ENCODE data around the gene WDFY1. TPM values are rescaled to one million over a fixed set of nuclear protein-coding genes. Genes with fewer than 3 reads are reported as not detected.
A peak's percentile ranks its signal among the peaks of the same experiment; 100 is the strongest.

The WDFY1 gene
- polyA plus RNA-seq, 3 donors: 31.7 to 59.8 (median 40.7) TPM

DNA sequence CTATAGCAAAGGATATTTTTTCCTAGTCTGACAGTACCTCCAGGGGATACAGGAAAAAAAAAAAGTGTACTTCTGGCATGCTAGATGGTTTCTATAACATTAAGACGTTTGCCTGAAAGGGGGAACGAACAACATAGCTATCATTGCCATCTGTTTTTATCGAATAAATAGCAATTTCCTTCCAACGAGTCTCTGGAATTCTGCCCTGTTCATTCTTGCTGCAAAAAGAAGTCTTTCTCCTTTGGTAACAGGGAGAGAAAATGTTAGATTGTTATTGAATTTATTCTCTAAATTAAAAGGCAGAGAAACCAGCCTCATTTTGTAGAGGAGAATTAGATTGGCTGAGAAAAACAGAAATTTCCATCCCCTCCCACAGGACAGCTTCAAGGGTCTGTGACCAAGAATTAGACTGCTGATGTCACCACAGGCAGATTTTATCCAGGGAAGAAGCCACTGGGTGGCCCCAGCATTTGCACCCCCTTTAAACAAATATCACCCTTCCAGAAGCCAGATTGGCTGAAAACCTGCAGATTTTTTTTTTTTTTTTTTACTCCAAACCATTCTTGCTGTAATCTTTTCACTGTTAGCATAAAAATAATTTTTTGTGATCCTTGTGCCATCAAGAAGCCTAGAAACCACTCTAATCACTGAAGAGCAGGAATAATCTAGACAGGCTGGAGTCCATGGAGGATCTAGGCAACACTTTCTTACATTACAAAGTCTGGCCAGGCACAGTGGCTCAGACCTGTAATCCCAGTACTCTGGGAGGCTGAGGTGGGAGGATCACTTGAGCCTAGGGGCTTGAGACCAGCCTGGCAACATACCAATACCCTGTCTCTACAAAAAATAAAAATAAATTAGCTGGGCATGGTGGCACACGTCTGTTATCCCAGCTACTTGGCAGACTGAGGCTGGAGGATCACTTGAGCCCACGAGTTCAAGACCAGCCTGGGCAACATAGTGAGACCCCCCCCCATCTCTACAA is 12.0 kb downstream of the WDFY1 start:
- Histone ChIP-seq H3K9ac (ENCODE audit: insufficient read depth, low read length, poor library complexity, severe bottlenecking) (no peak overlapping the region), H3K27me3 (ENCODE audit: control insufficient read depth in 2 of 2, insufficient read depth in 2 of 2, low read length in 2 of 2) (no peaks in the 10 kb centered on the region), H4K20me1 (ENCODE audit: insufficient read depth, low read length) (peaks cover 96% of the 10 kb centered on the region), H2AFZ (ENCODE audit: insufficient read depth, low read depth, low read length, poor library complexity, severe bottlenecking) (no peak overlapping the region), H3K27ac (ENCODE audit: low read depth in 1 of 2, low read length in 2 of 2) (peak overlapping the region in 1 of 2 donors; percentile 51), H3K9me3 (replicated peaks in 1 of 2; ENCODE audit: control insufficient read depth in 1 of 2, insufficient read depth in 1 of 2, low read length in 2 of 2) (no peaks in the 10 kb centered on the region), H3K4me2 (replicated peaks; ENCODE audit: extremely low read depth, low read length, poor library complexity, severe bottlenecking) (no peak overlapping the region), H3K79me2 (ENCODE audit: insufficient read depth, low read length) (peaks cover 100% of the 10 kb centered on the region), H3K4me1 (ENCODE audit: control insufficient read depth in 1 of 2, insufficient read depth in 2 of 2, low read length in 2 of 2) (peaks cover 33 to 73% of the 10 kb centered on the region in 2 donors), H3K4me3 (replicated peaks in 1 of 3; ENCODE audit: low read depth in 2 of 3, low read length in 3 of 3) (no peak overlapping the region), H3K36me3 (replicated peaks in 1 of 2; ENCODE audit: control insufficient read depth in 1 of 2, insufficient read depth in 2 of 2, low read length in 2 of 2) (no peaks in the 10 kb centered on the region)
- H3K9me3 Mint-ChIP-seq: peaks cover 0 to 2% (median 0%) of the 10 kb centered on the region in 7 donors
- 80% methylated on average over 1 of the region's 6 CpGs for WGBS (ENCODE audit: insufficient coverage)
- DNase-seq: no peak
- peaks cover 0 to 1% (median 0%) of the 10 kb centered on the region in 3 donors for H3K27me3 Mint-ChIP-seq (ENCODE audit: low read depth in 3 of 3)
- TF ChIP-seq CTCF (IDR thresholded peaks at IDR 0.05): no peak
- intact Hi-C loops (cut with micrococcal nuclease): no loop called here
- peaks cover 79% of the 10 kb centered on the region for H3K4me1 Mint-ChIP-seq
- H3K27ac Mint-ChIP-seq: peak overlapping the region in 4 of 7 donors; percentile 15 to 81 (median 56)
- H3K4me3 Mint-ChIP-seq: no peak overlapping the region
- H3K36me3 Mint-ChIP-seq: peaks cover 0 to 9% of the 10 kb centered on the region in 2 donors

- H3K27ac ChIP-seq (ENCODE audit: low read depth in 1 of 2, low read length in 2 of 2): peak overlapping the region; percentile 33 to 79
- peaks cover 0 to 10% of the 10 kb centered on the region in 2 donors for H3K36me3 Mint-ChIP-seq
- H3K27ac Mint-ChIP-seq: peak overlapping the region; percentile 70 to 93 (median 85)
- peaks cover 0 to 8% (median 3%) of the 10 kb centered on the region in 7 donors for H3K9me3 Mint-ChIP-seq
- H3K27me3 Mint-ChIP-seq (ENCODE audit: low read depth in 3 of 3): peaks cover 0 to 1% (median 0%) of the 10 kb centered on the region in 3 donors
- H3K4me1 Mint-ChIP-seq: peaks cover 73% of the 10 kb centered on the region
- no peaks in the 10 kb centered on the region for H3K36me3 ChIP-seq (replicated peaks in 1 of 2; ENCODE audit: control insufficient read depth in 1 of 2, insufficient read depth in 2 of 2, low read length in 2 of 2)
- WGBS (ENCODE audit: insufficient coverage): 63% methylated on average over 15 of the region's 23 CpGs
- H3K4me1 ChIP-seq (ENCODE audit: control insufficient read depth in 1 of 2, insufficient read depth in 2 of 2, low read length in 2 of 2): peaks cover 36 to 59% of the 10 kb centered on the region in 2 donors
- peak overlapping the region; percentile 17 for H2AFZ ChIP-seq (ENCODE audit: insufficient read depth, low read depth, low read length, poor library complexity, severe bottlenecking)
- peaks cover 96% of the 10 kb centered on the region for H4K20me1 ChIP-seq (ENCODE audit: insufficient read depth, low read length)
- H3K9ac ChIP-seq (ENCODE audit: insufficient read depth, low read length, poor library complexity, severe bottlenecking): no peak overlapping the region
- no peak overlapping the region for H3K4me3 Mint-ChIP-seq
- H3K79me2 ChIP-seq (ENCODE audit: insufficient read depth, low read length): peaks cover 100% of the 10 kb centered on the region
- H3K9me3 ChIP-seq (replicated peaks in 1 of 2; ENCODE audit: control insufficient read depth in 1 of 2, insufficient read depth in 1 of 2, low read length in 2 of 2): peaks cover 0 to 7% of the 10 kb centered on the region in 2 donors
- no peaks in the 10 kb centered on the region for H3K27me3 ChIP-seq (ENCODE audit: control insufficient read depth in 2 of 2, insufficient read depth in 2 of 2, low read length in 2 of 2)
- no peak for TF ChIP-seq CTCF (IDR thresholded peaks at IDR 0.05)
- peak; percentile 64 to 81 (median 67) for DNase-seq
- intact Hi-C loops (cut with micrococcal nuclease): no loop called here
- no peak overlapping the region for H3K4me3 ChIP-seq (replicated peaks in 1 of 3; ENCODE audit: low read depth in 2 of 3, low read length in 3 of 3)
- H3K4me2 ChIP-seq (replicated peaks; ENCODE audit: extremely low read depth, low read length, poor library complexity, severe bottlenecking): peak overlapping the region; percentile 30
Measured at GRCh38 chr2:223930103-223930976, 14.8 kb downstream of the WDFY1 start.
